BE2C (cell line): ENCODE data around the gene SLC45A1.
"Not testable (repeated sequence)": the region's sequence is repeated elsewhere in the genome, so short reads cannot be mapped to it uniquely, and the experiment has no call there.

Experiments
- DNase-seq: peaks from one replicate; pipeline ENCODE4 v3.0.0-alpha.2; 2020
- H3K27me3 ChIP-seq: fragments of 250-450 bp; sonication (Bioruptor Pico); 2 replicates; pipeline ENCODE4 v1.5.1; 2020; ENCODE audit warnings: mild to moderate bottlenecking
- H3K36me3 ChIP-seq: fragments of 250-450 bp; sonication (Bioruptor Pico); 2 replicates; pipeline ENCODE4 v1.5.1; 2020; ENCODE audit warnings: mild to moderate bottlenecking
- H3K4me1 ChIP-seq: fragments of 250-450 bp; sonication (Bioruptor Pico); 2 replicates; pipeline ENCODE4 v1.5.1; 2020
- H3K4me3 ChIP-seq: 2 replicates; pipeline ENCODE4 v1.5.1; 2011; ENCODE audit warnings: low read depth, low read length
- H3K9me3 ChIP-seq: fragments of 250-450 bp; sonication (Bioruptor Pico); 2 replicates; pipeline ENCODE4 v1.5.1; 2020
- CTCF ChIP-seq: IDR thresholded peaks from 2 replicates; pipeline ENCODE4 v1.5.1; 2012; ENCODE audit warnings: mild to moderate bottlenecking, low read depth, low read length

Gene SLC45A1

GRCh38 chr1:8377271-8377981 is 59.5 kb downstream of the SLC45A1 start:
- H3K36me3 ChIP-seq, result no peaks in the 10 kb centered on the region

GRCh38 chr1:8378178-8378577 is 60.3 kb downstream of the SLC45A1 start:
- H3K4me1 ChIP-seq, result 0 out of 2 replicates have a peak, but pooled peaks cover 4% of the 10 kb centered on the region
- H3K9me3 ChIP-seq, result no peaks in the 10 kb centered on the region
- no peak for DNase-seq
- TF ChIP-seq CTCF, result no peak
- H3K4me3 ChIP-seq, result no peak overlapping the region
- H3K27me3 ChIP-seq, result no peaks in the 10 kb centered on the region
- H3K36me3 ChIP-seq, result no peaks in the 10 kb centered on the region

More at GRCh38 chr1:8377271-8377981, 59.5 kb downstream of the SLC45A1 start:
- no peak for DNase-seq
- Histone ChIP-seq H3K4me1 (peaks cover 7% of the 10 kb centered on the region; the same call in 1 of the 2 replicates), H3K4me3 (no peak overlapping the region), H3K27me3 (no peaks in the 10 kb centered on the region), H3K9me3 (no peaks in the 10 kb centered on the region)
- no peak for TF ChIP-seq CTCF

GRCh38 chr1:8378981-8379470 is 61.1 kb downstream of the SLC45A1 start:
- 0 out of 2 replicates have a peak, but pooled peaks cover 1% of the 10 kb centered on the region for H3K4me1 ChIP-seq
- no peak for TF ChIP-seq CTCF
- no peaks in the 10 kb centered on the region for H3K9me3 ChIP-seq
- no peaks in the 10 kb centered on the region for H3K27me3 ChIP-seq
- no peak for DNase-seq
- no peak overlapping the region for H3K4me3 ChIP-seq
- H3K36me3 ChIP-seq, result no peaks in the 10 kb centered on the region

GRCh38 chr1:8379513-8380186 is 61.7 kb downstream of the SLC45A1 start:
- Histone ChIP-seq H3K9me3 (no peaks in the 10 kb centered on the region), H3K4me3 (no peak overlapping the region), H3K27me3 (no peaks in the 10 kb centered on the region), H3K4me1 (no peaks in the 10 kb centered on the region), H3K36me3 (no peaks in the 10 kb centered on the region)
- TF ChIP-seq CTCF, result no peak
- DNase-seq, result no peak

GRCh38 chr1:8380310-8380709 is 62.4 kb downstream of the SLC45A1 start:
- not testable (repeated sequence) for H3K9me3 ChIP-seq, H3K36me3 ChIP-seq, DNase-seq, H3K4me3 ChIP-seq, H3K4me1 ChIP-seq, H3K27me3 ChIP-seq

GRCh38 chr1:8381618-8382017 is 63.7 kb downstream of the SLC45A1 start:
- DNase-seq, result no peak
- Histone ChIP-seq H3K36me3 (no peaks in the 10 kb centered on the region), H3K4me3 (no peak overlapping the region), H3K4me1 (no peaks in the 10 kb centered on the region), H3K27me3 (no peaks in the 10 kb centered on the region), H3K9me3 (no peaks in the 10 kb centered on the region)
- TF ChIP-seq CTCF, result no peak
